T47D (cell line): ENCODE data around the gene ANGPTL8.

Experiments used
- DNase-seq, 2 experiments: peaks; one replicate each; pipeline versions ENCODE4 v3.0.0 to v3.0.0-alpha.2; 2011 to 2012; ENCODE audit warnings: low read depth in 1 of 2, low spot score in 1 of 2
- JUND ChIP-seq: IDR thresholded peaks from 2 replicates; pipeline ENCODE4 v1.6.1; 2012; ENCODE audit warnings: low read depth
- in situ Hi-C: cut with HindIII; loops from 2 replicates; pipeline ENCODE4 v1.10.0; 2016; ENCODE audit warnings: low sequenced_read_pairs, low pct_unique_long_range_greater_than_20kb

ANGPTL8 gene

DNA sequence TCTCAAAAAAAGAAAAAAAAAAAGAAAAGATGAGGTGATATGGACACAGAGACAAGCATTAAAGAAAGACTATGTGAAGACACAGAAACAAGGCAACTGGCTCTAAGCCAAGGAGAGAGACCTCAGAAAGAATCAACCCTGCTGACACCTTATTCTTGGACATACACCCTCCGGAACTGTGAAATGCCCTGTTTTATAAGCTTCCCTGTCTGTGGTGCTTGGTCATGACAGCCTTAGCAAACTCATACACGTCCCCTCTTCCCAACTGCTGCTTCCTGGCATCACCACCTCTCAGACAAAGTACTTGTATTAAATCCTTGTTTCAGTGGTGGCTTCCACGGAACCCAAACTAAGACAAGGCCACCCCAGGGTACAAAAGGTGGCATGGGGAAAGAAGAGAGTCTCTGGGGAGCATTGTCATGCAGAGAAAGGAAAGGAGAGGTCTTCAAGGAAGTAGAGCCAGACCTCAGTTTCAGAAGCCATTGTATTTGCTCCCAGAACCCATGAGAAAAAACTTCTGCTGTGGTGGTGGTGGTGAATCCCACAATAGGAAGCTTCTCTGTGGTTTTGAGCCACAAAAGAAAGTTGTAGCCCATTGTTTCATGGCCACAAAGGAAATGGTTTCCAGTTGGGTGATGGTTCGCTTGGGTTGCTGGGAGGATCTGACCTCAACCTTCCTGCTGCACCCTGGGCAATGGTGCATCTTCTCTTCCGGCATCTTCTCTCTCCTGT is 40.3 kb downstream of the ANGPTL8 start:
- in situ Hi-C loops: no loop called here
- DNase-seq: no peak
- TF ChIP-seq JUND: no peak

DNA sequence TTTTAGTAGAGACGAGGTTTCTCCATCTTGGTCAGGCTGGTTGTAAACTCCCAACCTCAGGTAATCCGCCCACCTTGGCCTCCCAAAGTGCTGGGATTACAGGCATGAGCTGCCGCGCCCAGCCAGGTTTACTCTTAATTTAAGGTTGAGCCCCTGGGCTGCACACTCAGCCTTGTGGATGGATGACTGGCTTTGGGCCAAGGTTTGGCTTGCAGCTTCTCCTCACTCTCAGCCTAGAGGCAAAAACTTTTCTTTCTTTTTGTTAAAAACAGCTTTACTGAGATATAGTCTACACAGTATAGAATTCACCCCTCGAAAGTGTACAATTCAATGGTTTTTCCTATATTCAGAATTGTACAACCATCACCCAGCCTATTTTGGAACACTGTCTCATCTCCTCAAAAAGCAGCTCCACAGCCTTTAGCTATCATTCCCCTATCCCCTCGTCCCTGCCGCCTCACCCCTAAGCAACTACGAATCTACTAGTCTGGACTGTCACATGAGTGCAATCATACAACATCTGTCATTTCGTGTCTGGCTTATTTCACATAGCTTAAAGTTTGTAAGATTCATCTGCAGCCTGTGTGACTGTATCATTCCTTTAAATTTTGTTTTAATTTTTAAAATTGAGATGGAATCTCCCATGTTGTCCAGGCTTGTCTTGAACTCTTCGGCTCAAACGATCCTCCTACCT is 42.1 kb downstream of the ANGPTL8 start:
- DNase-seq: no peak
- TF ChIP-seq JUND: no peak
- in situ Hi-C loops: no loop called here

DNA sequence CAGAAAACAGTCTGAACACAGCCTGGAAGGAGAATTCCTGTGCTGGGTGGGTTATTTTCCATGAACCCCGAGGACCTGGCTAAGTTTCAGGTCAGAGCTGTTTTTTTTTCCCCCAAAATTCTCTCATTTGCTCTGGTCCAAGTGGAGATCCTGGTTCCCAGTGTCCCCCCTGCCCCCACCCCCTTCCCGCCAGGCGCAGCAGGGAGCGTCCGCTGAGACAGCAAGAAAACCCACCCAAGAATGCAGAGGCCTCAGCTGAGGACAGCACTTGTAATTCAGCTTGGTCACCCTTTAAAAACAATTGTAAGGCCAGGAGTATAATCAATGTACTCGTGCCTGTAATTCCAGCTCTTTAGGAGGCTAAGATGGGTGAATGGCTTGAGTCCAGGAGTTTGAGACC is 45.1 kb downstream of the ANGPTL8 start:
- no peak for TF ChIP-seq JUND
- in situ Hi-C loops: no loop called here
- no peak for DNase-seq

DNA sequence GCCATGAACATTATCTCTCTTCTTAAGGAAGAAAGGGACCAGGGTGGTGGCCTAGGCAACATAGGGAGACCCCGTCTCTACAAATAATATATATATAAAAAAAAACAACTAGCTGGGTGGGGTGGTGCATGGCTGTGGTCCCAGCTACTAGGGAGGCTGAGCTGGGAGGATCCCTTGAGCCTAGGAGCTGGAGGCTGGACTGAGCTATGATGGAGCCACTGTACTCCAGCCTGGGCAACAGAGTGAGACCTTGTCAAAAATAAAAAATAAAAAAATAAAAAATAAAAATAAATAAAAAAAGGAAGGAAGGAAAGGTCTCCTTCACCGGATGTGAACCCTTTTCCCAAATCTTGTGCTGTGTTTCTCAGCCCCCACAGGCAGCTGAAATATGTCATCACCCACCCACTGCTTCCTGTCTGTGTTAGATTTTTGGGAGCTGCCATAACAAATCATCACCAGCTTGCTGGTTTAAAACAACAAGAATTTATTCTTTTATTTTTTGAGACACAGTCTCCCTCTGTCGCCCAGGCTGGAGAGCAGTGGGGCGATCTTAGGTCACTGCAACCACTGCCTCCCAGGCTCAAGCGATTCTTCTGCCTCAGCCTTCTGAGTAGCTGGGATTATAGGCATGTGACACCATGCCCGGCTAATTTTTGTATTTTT is 47.0 kb downstream of the ANGPTL8 start:
- no peak for DNase-seq
- in situ Hi-C loops: no loop called here
- no peak for TF ChIP-seq JUND

DNA sequence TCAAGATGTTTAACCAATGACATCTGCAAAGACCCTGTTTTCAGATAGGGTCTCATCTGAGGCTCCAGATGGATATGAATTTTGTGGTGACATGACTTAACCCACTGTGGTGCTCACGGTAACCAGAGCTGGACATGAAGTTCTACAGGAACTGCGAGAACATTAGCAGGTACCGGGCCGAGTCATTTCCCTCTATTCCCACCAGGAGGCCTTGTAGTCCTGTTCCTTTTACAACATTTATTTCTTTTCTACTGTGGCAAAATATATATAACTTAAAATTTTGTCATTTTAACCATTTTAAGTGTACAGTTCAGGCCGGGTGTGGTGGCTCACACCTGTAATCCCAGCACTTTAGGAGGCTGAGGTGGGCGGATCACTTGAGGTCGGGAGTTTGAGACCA is 48.9 kb downstream of the ANGPTL8 start:
- DNase-seq: peak in 1 of 2 experiments; percentile 47
- in situ Hi-C loops: no loop called here
- TF ChIP-seq JUND: no peak

DNA sequence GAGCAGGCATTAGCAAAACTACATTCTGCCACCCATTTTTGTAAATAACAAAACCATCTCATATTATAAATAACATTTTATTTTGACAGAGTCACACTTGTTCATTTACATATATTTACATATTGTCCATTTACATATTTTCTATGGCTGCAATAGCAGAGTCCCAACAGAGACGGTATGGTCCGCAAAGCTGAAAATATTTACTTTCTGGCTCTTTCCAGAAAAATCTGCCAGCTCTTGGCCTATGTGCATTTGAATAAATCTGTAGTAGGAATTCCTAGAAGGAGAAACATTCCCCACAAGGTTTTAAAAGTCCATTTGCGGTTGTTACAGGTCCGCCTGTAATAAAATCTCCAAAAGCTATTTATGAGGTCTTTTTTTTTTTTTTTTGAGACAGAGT is 50.8 kb downstream of the ANGPTL8 start:
- in situ Hi-C loops: no loop called here
- TF ChIP-seq JUND: no peak
- DNase-seq: no peak

DNA sequence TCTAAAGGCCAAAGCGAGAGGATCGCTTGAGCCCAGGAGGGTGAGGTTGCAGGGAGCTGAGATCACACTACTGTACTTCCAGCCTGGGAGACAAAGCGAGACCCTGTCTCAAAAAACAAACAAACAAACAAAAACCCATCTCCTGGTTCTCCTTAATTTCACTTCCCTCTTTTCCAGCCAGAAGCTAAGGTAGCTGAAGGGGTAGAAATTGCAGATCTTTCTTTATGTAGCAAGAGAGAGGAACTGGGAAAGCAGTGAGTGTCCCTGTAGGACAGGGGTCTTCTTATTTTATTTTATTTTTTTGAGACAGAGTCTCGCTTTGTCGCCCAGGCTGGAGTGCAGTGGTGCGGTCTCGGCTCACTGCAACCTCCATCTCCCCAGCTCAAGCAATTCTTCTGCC is 52.0 kb downstream of the ANGPTL8 start:
- DNase-seq: no peak
- in situ Hi-C loops: no loop called here
- TF ChIP-seq JUND: no peak
